GM21526 (cell line): ENCODE data around the gene SAMHD1.
"Not testable (repeated sequence)": the region's sequence is repeated elsewhere in the genome, so short reads cannot be mapped to it uniquely, and the experiment has no call there.

Experiments used
- ATAC-seq: cut with Tn5 transposase; IDR thresholded peaks from one replicate; pipeline ENCODE4 v1.9.1; 2021; ENCODE audit warnings: moderate library complexity; ENCODE audit not compliant: unreplicated experiment, low FRiP score

Gene SAMHD1

GRCh38 chr20:36956674-36957073 is 5.2 kb upstream of the SAMHD1 start:
- no peak for ATAC-seq

DNA sequence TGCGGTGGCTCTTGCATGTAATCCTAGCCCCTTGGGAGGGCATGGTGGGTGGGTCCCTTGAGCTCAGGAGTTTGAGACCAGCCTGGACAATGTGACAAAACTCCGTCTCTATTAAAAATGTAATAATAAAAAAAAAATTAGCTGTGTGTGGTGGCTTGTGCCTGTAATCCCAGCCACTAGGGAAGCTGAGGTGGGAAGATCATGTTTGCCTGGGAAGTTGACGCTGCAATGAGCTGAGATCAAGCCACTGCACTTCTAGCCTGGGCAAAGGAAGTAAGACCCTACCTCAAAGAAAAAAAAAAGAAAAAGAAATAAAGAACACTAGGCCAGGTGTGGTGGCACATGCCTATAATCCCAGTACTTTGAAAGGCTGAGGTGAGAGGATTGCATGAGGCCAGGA is 4.5 kb upstream of the SAMHD1 start:
- no peak for ATAC-seq

- no peak for ATAC-seq
These were observed 651 bp upstream of the SAMHD1 start for GRCh38 chr20:36951979-36952738.

DNA sequence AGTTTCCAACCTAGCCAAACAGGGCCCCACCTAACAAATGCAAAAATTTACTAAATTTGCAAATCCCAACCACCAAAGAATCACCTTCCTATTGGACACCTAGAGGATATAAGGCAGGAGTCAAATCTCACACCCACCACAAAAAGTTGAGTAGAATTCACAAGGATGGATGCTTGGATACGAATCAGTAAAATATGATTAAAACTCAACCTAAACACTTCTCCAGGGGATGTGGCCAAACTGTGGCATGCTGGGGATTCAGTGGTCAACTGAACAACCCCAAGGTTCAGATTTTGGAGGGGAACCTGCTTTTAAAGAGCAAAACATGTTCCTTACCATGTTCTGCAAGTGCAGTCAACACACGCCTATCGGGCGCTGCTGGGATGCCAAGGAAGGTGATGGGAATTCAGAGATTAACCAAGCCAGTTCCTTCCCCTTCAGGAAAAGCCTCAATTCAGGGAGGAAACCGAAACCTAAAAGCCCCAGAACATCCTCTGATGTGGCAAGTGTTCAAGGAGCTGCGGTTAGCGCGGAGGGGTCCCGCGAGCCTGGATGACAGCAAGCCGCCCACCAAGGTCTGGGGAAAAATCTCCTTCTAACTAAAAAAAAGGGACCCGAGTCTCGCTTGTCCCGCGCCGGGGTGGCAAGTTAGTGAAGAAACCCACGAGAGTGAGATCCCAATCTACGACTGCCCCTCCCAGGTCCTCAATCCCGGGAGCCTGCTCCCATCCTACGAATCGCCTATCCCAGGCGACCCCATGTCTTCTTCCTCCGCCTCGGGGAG is 902 bp downstream of the SAMHD1 start:
- ATAC-seq: peak; percentile 7

GRCh38 chr20:36941401-36941835 is 10.1 kb downstream of the SAMHD1 start:
- ATAC-seq: no peak

DNA sequence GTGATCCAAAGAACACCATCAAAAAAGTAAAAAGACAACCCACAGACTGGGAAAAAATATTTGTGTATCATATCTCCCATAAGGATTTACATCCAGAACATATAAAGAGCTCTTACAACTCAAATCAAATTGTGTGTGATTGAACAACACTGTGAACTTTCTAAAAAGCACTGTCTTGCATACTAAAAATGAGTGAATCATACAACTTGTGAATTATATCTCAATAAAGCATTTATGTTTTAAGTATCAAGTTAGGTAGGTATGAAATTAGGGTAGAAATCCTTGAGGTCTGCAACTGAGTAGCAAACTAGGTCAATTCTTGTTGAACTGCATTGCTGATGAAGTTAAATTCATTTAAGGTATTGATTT is 14.1 kb downstream of the SAMHD1 start:
- ATAC-seq: no peak

GRCh38 chr20:36936761-36937401 is 14.6 kb downstream of the SAMHD1 start:
- not testable (repeated sequence) for ATAC-seq

DNA sequence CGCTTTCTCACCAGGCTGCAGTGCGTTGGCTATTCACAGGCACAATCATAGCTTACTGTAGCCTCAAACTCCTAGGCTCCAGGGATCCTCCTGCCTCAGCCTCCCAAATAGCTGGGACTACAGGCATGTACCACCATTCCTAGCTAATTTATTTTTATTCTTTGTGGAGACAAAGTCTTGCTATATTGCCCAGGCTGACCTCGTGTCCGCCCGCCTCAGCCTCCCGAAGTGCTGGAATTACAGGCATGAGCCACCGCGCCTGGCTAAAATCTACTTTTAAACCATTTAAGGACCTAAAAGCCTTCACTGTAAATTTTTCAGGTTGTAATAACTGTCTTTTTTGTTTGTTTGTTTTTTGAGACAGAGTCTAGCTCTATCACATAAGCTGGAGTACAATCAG is 15.2 kb downstream of the SAMHD1 start:
- ATAC-seq: no peak

GRCh38 chr20:36933571-36933970 is 17.9 kb downstream of the SAMHD1 start:
- ATAC-seq: not testable (repeated sequence)

DNA sequence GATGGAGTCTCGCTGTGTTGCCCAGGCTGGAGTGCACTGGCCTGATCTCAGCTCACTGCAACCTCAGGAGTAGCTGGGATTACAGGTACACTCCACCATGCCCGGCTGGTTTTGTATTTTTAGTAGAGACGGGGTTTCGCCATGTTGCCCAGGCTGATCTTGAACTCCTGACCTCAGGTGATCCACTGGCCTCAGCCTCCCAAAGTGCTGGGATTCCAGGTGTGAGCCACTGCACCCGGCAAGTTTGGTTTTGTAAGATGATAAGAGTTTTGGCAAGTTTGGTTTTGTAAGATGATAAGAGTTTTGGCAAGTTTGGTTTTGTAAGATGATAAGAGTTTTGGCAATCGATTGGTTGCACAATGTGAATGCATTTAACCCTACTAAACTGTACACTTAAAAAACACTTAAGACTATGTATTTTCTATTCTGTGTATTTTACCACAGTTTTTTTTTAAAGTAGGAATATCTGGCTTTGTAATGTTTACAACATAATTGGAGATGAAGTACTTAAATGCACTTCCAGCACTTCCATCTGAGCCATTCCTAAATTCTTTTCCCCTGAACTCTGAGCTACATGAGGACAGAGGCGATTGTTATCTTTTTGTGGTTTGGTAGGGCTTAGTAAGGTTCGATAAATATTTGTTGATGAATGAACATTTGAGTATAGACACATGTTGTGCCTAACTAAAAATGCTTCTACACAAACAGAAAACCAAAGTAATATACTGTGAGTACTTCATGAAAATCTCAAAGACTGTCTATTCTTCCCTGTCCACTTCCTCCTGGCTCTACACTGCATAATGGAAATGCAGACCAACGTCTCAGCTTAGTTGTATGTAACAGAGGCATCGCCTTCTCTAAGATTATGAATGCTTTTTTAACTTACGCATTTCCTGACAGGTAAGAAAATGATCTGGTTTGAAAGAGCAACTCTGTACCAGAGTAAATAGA is 18.8 kb downstream of the SAMHD1 start:
- ATAC-seq: no peak

DNA sequence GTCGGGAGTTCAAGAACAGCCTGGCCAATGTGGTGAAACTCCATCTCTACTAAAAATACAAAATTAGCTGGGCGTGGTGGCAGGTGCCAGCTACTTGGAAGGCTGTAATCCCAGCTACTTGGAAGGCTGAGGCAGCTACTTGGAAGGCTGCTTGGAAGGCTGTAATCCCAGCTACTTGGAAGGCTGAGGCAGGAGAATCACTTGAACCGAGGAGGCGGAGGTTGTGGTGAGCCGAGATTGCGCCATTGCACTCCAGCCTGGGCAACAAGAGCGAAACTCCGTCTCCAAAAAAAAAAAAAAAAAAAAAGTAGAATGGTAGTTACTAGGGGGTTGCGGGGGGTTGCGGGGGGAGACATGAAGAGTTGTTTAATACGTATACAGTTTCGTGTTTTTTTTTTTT is 19.4 kb downstream of the SAMHD1 start:
- ATAC-seq: not testable (repeated sequence)

- no peak for ATAC-seq
These were observed 21.8 kb downstream of the SAMHD1 start for GRCh38 chr20:36929691-36930090.

GRCh38 chr20:36929290-36929689 is 22.2 kb downstream of the SAMHD1 start:
- ATAC-seq: no peak

GRCh38 chr20:36927704-36928103 is 23.8 kb downstream of the SAMHD1 start:
- ATAC-seq: no peak

DNA sequence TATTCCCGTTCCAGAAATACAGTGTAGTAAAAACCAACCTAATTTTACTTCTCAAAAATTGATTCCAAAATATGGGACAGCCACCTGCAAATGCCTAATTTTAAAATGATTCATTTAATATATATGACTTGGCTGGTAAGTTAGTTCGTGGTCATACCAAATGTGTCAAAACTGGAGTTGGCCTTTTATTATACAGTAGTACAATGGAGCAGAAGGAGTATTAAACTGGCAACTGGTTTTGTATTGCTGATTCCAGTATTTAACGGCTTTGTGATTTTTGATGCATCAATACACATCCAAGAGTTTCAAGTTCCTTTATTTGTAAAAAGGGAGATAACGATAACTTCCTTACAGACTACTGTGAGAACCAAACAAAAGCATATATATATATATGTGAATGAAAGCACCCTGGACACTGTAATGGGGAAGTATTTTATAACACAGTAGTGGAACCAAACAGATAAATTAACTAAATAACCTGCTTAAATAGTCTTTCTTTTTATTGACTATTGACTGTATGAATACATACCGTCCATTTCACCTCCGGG is 24.8 kb downstream of the SAMHD1 start:
- ATAC-seq: no peak

DNA sequence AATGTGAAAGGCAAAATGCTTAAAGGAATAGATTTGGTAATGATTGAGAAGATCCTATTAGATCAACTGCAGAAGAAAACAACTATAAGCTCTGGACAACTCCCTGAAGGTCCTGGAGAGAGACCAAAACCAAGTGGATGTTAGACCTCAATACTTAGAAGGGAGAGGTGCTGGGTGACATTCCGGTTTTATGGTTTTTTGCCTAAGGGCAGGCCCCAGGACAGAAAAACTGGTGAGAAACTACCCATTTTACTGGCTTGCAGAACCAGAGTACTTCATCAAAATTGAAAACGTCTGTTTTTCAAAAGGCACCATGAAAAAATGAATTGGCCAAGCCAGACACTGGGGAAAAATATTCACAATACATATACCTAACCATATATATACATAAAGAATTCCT is 26.3 kb downstream of the SAMHD1 start:
- ATAC-seq: no peak

GRCh38 chr20:36924167-36925045 is 27.1 kb downstream of the SAMHD1 start:
- no peak for ATAC-seq

- no peak for ATAC-seq
These were observed 31.2 kb downstream of the SAMHD1 start for GRCh38 chr20:36920334-36920730.

GRCh38 chr20:36919715-36920333 is 31.7 kb downstream of the SAMHD1 start:
- ATAC-seq: no peak
